Tracheal epithelial cell (primary cell): ENCODE data around the gene GABRB2. TPM values are rescaled to one million over a fixed set of nuclear protein-coding genes. Genes with fewer than 3 reads are reported as not detected.

Experiments
- total RNA-seq: library from RNA; depleted of rRNA; stranded (reverse); fragments of >200 nt; gene quantifications from 2 replicates; pipeline ENCODE4 v1.2.1, GENCODE V29; 2014

The GABRB2 gene
- total RNA-seq = not detected in 2 replicates

GRCh38 chr5:161546470-161547301, at the start of gene GABRB2:
Gene GABRB2 (minus strand): TSS chr5:161546725. CDS start chr5:161546643, 82 bp downstream.

Other genes with a start within 250 kb of the GABRB2 start
- not detected in 2 replicates for gene GABRA6, start 139.0 kb upstream of the GABRB2 start, total RNA-seq